Mesothelial cell of epicardium (in vitro differentiated cells): ENCODE data around the gene CARS1. TPM values are rescaled to one million over a fixed set of nuclear protein-coding genes. Genes with fewer than 3 reads are reported as not detected.

Experiments used
- DNase-seq, 2 experiments: peaks; one replicate each; pipeline ENCODE4 v3.0.0; 2021; ENCODE audit warnings: low spot score in 2 of 2; ENCODE audit not compliant: unreplicated experiment in 2 of 2
- H3K27ac Mint-ChIP-seq: 2 replicates; pipeline ENCODE4 v1.8.0; 2021; ENCODE audit warnings: mixed read lengths
- H3K27me3 Mint-ChIP-seq: 2 replicates; pipeline ENCODE4 v1.8.0; 2021; ENCODE audit warnings: low read depth, mixed read lengths
- H3K36me3 Mint-ChIP-seq: 2 replicates; pipeline ENCODE4 v1.8.0; 2021; ENCODE audit warnings: mixed read lengths
- H3K4me1 Mint-ChIP-seq: 2 replicates; pipeline ENCODE4 v1.8.0; 2021; ENCODE audit warnings: mixed read lengths
- H3K4me3 Mint-ChIP-seq: 2 replicates; pipeline ENCODE4 v1.8.0; 2021; ENCODE audit warnings: mild to moderate bottlenecking, moderate library complexity, mixed read lengths
- H3K9me3 Mint-ChIP-seq: 2 replicates; pipeline ENCODE4 v1.8.0; 2021; ENCODE audit warnings: mixed read lengths
- total RNA-seq: library from RNA; stranded (reverse); gene quantifications from 3 replicates; pipeline ENCODE4 v1.2.1, GENCODE V29; 2021
- TF ChIP-seq, protein P1 (sequence below): fragments of 200-600 bp; sonication (generic); IDR thresholded peaks from one replicate; pipeline ENCODE4 v1.5.0; 2021; ENCODE audit warnings: antibody characterized with exemption; ENCODE audit not compliant: unreplicated experiment

Gene CARS1
- total RNA-seq, 1 donor from 2014 or later: 32.7 TPM

DNA sequence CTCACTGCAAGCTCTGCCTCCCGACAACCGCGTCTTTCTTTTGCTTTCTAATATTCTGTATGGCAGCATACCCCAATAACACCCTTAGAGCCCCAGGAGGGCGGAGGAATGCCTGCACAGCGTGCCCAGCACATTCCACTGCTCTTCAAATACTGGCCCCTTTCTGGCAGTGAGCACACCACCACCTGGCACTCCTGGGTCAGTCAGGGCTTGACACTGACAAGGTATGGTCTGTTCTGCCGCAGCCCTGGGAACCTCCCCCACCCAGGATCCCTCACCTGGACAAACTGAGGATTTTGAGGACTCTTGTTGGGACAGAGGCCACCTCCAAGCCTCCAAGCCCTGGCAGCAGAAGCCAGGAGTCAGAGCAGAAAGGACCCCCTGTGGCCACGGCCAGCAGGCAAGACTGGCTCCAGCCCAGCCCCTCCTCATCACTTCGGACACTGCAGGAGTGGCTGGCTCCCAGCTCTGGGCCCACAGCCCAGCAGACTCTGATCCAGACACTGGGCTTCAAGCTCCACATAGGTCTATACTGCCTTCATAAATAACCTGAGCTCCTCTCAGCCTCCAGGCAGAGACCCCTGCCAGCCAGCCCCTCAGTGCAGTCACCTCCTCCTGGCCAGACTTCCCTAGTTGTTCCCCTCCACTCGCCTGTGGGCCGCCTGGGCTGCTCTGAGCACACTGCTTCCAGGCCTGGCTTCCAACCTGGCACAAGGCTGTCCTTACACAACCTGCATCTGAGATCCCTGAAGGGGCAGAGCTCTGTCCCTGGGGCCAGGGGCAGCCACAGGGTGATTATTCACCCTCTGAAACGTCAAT, 14.5 kb downstream of the CARS1 start:
- Mint-ChIP-seq H3K36me3 (peaks cover 13% of the 10 kb centered on the region), H3K4me1 (no peaks in the 10 kb centered on the region), H3K27ac (no peak overlapping the region), H3K27me3 (no peaks in the 10 kb centered on the region), H3K9me3 (no peaks in the 10 kb centered on the region), H3K4me3 (no peak overlapping the region)
- TF ChIP-seq, protein P1, sequence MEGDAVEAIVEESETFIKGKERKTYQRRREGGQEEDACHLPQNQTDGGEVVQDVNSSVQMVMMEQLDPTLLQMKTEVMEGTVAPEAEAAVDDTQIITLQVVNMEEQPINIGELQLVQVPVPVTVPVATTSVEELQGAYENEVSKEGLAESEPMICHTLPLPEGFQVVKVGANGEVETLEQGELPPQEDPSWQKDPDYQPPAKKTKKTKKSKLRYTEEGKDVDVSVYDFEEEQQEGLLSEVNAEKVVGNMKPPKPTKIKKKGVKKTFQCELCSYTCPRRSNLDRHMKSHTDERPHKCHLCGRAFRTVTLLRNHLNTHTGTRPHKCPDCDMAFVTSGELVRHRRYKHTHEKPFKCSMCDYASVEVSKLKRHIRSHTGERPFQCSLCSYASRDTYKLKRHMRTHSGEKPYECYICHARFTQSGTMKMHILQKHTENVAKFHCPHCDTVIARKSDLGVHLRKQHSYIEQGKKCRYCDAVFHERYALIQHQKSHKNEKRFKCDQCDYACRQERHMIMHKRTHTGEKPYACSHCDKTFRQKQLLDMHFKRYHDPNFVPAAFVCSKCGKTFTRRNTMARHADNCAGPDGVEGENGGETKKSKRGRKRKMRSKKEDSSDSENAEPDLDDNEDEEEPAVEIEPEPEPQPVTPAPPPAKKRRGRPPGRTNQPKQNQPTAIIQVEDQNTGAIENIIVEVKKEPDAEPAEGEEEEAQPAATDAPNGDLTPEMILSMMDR: no peak
- DNase-seq: no peak

- Mint-ChIP-seq H3K9me3 (no peaks in the 10 kb centered on the region), H3K4me1 (no peaks in the 10 kb centered on the region), H3K4me3 (no peak overlapping the region), H3K36me3 (peaks cover 13% of the 10 kb centered on the region), H3K27me3 (no peaks in the 10 kb centered on the region), H3K27ac (no peak overlapping the region)
- TF ChIP-seq, protein P1: no peak
- DNase-seq: no peak
Observed at GRCh38 chr11:3041699-3042441, 15.4 kb downstream of the CARS1 start.

DNA sequence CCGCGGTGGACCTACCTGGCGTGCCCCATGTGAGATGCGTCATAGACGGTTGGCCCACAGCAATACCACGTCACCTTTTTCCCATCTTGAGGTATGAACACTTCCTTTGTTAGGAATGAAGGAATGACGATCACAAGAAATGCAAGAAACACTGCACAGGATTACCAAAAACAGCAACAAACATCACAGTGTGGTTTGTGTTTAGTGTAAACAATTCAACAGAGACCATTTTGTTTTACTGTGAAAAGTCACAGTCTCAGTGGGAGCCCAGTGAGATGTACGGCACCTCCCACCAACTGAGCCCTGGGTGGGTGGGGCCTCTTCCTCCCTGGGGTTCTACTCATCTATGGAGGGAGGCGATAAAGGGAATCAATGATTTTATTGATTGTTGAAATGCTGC, 16.3 kb downstream of the CARS1 start:
- Mint-ChIP-seq H3K27ac (no peak overlapping the region), H3K4me1 (no peaks in the 10 kb centered on the region), H3K4me3 (no peak overlapping the region), H3K9me3 (no peaks in the 10 kb centered on the region), H3K27me3 (no peaks in the 10 kb centered on the region), H3K36me3 (peaks cover 13% of the 10 kb centered on the region)
- DNase-seq: no peak
- TF ChIP-seq, protein P1: no peak

DNA sequence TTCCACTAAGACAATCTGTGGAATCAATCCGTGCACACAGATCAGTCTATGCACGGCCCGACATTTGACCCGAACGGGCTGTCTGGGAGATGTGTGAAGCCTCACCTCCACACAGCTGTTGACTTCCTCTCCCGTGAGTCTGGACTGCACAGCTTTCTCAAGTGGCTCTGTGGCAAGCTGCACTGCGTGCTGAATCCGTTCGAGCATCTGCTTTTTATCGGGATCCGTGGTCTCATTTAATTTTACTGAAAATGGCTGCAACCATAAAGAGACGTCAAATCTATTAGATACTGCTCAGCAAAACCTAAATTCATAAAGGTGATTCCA, 19.3 kb downstream of the CARS1 start:
- TF ChIP-seq, protein P1: no peak
- Mint-ChIP-seq H3K27me3 (no peaks in the 10 kb centered on the region), H3K4me3 (no peak overlapping the region)

GRCh38 chr11:3037040-3037944, 19.9 kb downstream of the CARS1 start:
- no peak overlapping the region for H3K4me3 Mint-ChIP-seq
- H3K9me3 Mint-ChIP-seq: no peaks in the 10 kb centered on the region
- no peaks in the 10 kb centered on the region for H3K4me1 Mint-ChIP-seq
- H3K27ac Mint-ChIP-seq: no peak overlapping the region
- TF ChIP-seq, protein P1: peak; percentile 74
- H3K27me3 Mint-ChIP-seq: no peaks in the 10 kb centered on the region
- DNase-seq: peak; percentile 61 to 81
- H3K36me3 Mint-ChIP-seq: peaks cover 15% of the 10 kb centered on the region

More for the DNA sequence above, 19.3 kb downstream of the CARS1 start:
- no peaks in the 10 kb centered on the region for H3K4me1 Mint-ChIP-seq
- H3K9me3 Mint-ChIP-seq: no peaks in the 10 kb centered on the region
- DNase-seq: no peak
- H3K27ac Mint-ChIP-seq: no peak overlapping the region
- H3K36me3 Mint-ChIP-seq: peaks cover 11% of the 10 kb centered on the region
